OCI-LY1 (cell line): Measurements from ENCODE around the gene ADAM22.

Experiments
- H2AFZ ChIP-seq: fragments of 200-600 bp; sonication (generic), shearing (Covaris generic); 2 replicates; pipeline ENCODE4 v1.6.0; 2014; ENCODE audit warnings: antibody characterized with exemption, mild to moderate bottlenecking, low read length
- H3F3A ChIP-seq: fragments of 200-600 bp; sonication (generic), shearing (Covaris generic); 2 replicates; pipeline ENCODE4 v1.6.0; 2014; ENCODE audit warnings: mild to moderate bottlenecking, antibody characterized with exemption, low read length, moderate library complexity; ENCODE audit not compliant: insufficient read depth
- H3K27ac ChIP-seq: fragments of 200-600 bp; sonication (generic); 2 replicates; pipeline ENCODE4 v1.5.1; 2014; ENCODE audit warnings: low read length, mixed run types, mild to moderate bottlenecking, low read depth; ENCODE audit not compliant: poor library complexity, severe bottlenecking
- H3K27me3 ChIP-seq: fragments of 200-600 bp; sonication (generic); 2 replicates; pipeline ENCODE4 v1.6.0; 2014; ENCODE audit warnings: antibody characterized with exemption, mild to moderate bottlenecking, low read length, moderate library complexity; ENCODE audit not compliant: insufficient read depth
- H3K36me3 ChIP-seq: fragments of 200-600 bp; sonication (generic); 2 replicates; pipeline ENCODE4 v1.6.1; 2014; ENCODE audit warnings: mild to moderate bottlenecking, antibody characterized with exemption, low read length, moderate library complexity, mixed read lengths; ENCODE audit not compliant: insufficient read depth
- H3K4me1 ChIP-seq: fragments of 200-600 bp; sonication (generic); 2 replicates; pipeline ENCODE4 v1.5.1; 2014; ENCODE audit warnings: mild to moderate bottlenecking, low read length, moderate library complexity; ENCODE audit not compliant: insufficient read depth, severe bottlenecking
- H3K4me2 ChIP-seq: fragments of 200-600 bp; sonication (generic), shearing (Covaris generic); 2 replicates; pipeline ENCODE4 v1.6.1; 2014; ENCODE audit warnings: low read length
- H3K4me3 ChIP-seq: fragments of 200-600 bp; sonication (generic); 2 replicates; pipeline ENCODE4 v1.5.1; 2014; ENCODE audit warnings: low read length, low read depth, mild to moderate bottlenecking, mixed read lengths; ENCODE audit not compliant: poor library complexity, severe bottlenecking
- H3K79me2 ChIP-seq: fragments of 200-600 bp; shearing (Covaris generic); 2 replicates; pipeline ENCODE4 v1.6.1; 2016; ENCODE audit warnings: mixed run types, low read length, mixed read lengths; ENCODE audit not compliant: insufficient read depth
- H3K9ac ChIP-seq: fragments of 200-600 bp; sonication (generic), shearing (Covaris generic); 2 replicates; pipeline ENCODE4 v1.6.1; 2014; ENCODE audit warnings: mild to moderate bottlenecking, low read length, mixed read lengths
- H3K9me2 ChIP-seq: fragments of 200-600 bp; sonication (generic), shearing (Covaris generic); 2 replicates; pipeline ENCODE4 v1.6.1; 2014; ENCODE audit warnings: low read depth, mild to moderate bottlenecking, low read length, mixed read lengths
- H3K9me3 ChIP-seq: fragments of 200-600 bp; shearing (Covaris generic); 2 replicates; pipeline ENCODE4 v1.6.1; 2014; ENCODE audit warnings: low read length, mixed read lengths
- H4K20me1 ChIP-seq: fragments of 200-600 bp; sonication (generic), shearing (Covaris generic); 2 replicates; pipeline ENCODE4 v1.6.0; 2016; ENCODE audit warnings: mild to moderate bottlenecking, low read length; ENCODE audit not compliant: insufficient read depth
- CTCF ChIP-seq: fragments of 200-600 bp; sonication (generic), shearing (Covaris generic); IDR thresholded peaks from 2 replicates; pipeline ENCODE4 v1.5.1; 2017; ENCODE audit warnings: mild to moderate bottlenecking, antibody characterized with exemption, low read length, moderate library complexity, mixed read lengths
- EZH2 ChIP-seq: fragments of 200-600 bp; sonication (generic), shearing (Covaris generic); IDR thresholded peaks from 2 replicates; pipeline ENCODE4 v1.8.0; 2017; ENCODE audit warnings: borderline replicate concordance, mixed run types, mild to moderate bottlenecking, antibody characterized with exemption, low read length, moderate library complexity, mixed read lengths

ADAM22 gene

GRCh38 chr7:88226886-88227516 is 292.9 kb downstream of the ADAM22 start:
- Histone ChIP-seq H3K9me3 (no peaks in the 10 kb centered on the region), H3F3A (no peaks in the 10 kb centered on the region), H3K4me2 (no peak overlapping the region), H3K79me2 (no peaks in the 10 kb centered on the region), H3K4me1 (no peaks in the 10 kb centered on the region), H2AFZ (no peak overlapping the region), H3K36me3 (no peaks in the 10 kb centered on the region), H3K9me2 (no peaks in the 10 kb centered on the region), H3K27me3 (no peaks in the 10 kb centered on the region), H3K4me3 (no peak overlapping the region), H3K27ac (no peak overlapping the region), H4K20me1 (no peaks in the 10 kb centered on the region), H3K9ac (no peak overlapping the region)
- TF ChIP-seq EZH2 (no peak), CTCF (no peak)

DNA sequence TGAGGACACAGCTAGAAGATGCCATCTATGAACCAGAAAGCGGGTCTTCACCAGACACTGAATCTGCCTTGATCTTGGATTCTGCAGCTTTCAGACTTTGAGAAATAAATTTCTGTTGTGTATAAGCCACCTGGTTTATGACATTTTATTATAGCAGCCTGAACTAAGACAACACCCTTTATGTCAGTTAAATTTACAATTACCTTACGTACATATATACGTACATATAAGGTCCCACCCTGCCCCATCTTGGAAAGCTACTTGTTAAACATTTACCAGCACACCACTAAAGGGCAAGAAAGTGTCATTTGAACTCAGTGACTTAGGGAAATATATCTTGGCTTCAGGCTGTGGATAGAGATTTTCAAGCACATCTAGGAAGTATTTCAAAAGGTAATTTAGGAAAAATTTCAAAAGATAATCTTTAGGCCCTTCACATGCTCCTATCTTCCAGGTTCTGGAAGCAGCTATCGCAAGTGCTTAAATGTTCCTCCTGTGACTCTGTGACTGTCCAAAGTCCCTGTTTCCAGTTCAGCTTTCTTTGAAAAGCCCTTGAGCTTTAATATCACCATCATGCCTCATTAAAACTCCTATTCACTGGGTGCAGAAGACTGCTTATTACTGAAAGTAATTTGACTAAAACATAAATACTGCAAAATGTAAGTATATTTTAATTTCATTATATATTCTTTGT is 295.4 kb downstream of the ADAM22 start:
- TF ChIP-seq EZH2 (no peak), CTCF (no peak)
- H3K4me1 ChIP-seq, result no peaks in the 10 kb centered on the region
- no peaks in the 10 kb centered on the region for H4K20me1 ChIP-seq
- no peak overlapping the region for H2AFZ ChIP-seq
- no peaks in the 10 kb centered on the region for H3F3A ChIP-seq
- H3K27me3 ChIP-seq, result no peaks in the 10 kb centered on the region
- H3K79me2 ChIP-seq, result no peaks in the 10 kb centered on the region
- H3K36me3 ChIP-seq, result no peaks in the 10 kb centered on the region
- H3K9me2 ChIP-seq, result no peaks in the 10 kb centered on the region
- H3K9ac ChIP-seq, result no peak overlapping the region
- H3K4me2 ChIP-seq, result no peak overlapping the region
- H3K9me3 ChIP-seq, result no peaks in the 10 kb centered on the region
- no peak overlapping the region for H3K27ac ChIP-seq
- H3K4me3 ChIP-seq, result no peak overlapping the region

GRCh38 chr7:88230646-88231045 is 296.6 kb downstream of the ADAM22 start:
- Histone ChIP-seq H3K36me3 (no peaks in the 10 kb centered on the region), H3K79me2 (no peaks in the 10 kb centered on the region), H3K27me3 (no peaks in the 10 kb centered on the region), H3K9ac (no peak overlapping the region), H2AFZ (no peak overlapping the region), H3K4me1 (no peaks in the 10 kb centered on the region), H3K9me2 (no peaks in the 10 kb centered on the region), H3K4me2 (no peak overlapping the region), H3K4me3 (no peak overlapping the region), H3K27ac (no peak overlapping the region), H4K20me1 (no peaks in the 10 kb centered on the region), H3F3A (no peaks in the 10 kb centered on the region), H3K9me3 (no peaks in the 10 kb centered on the region)
- TF ChIP-seq EZH2 (no peak), CTCF (no peak)
